HUES48 (cell line): Measurements from ENCODE around the gene ZBTB20.
"Not testable (repeated sequence)": the region's sequence is repeated elsewhere in the genome, so short reads cannot be mapped to it uniquely, and the experiment has no call there.

Experiments used
- H3K27ac ChIP-seq: one replicate; pipeline ENCODE4 v1.7.0; 2013; ENCODE audit warnings: low read depth, low read length, inconsistent platforms
- H3K27me3 ChIP-seq: 2 replicates; pipeline ENCODE4 v1.6.1; 2013; ENCODE audit warnings: mild to moderate bottlenecking, low read length; ENCODE audit not compliant: control insufficient read depth, insufficient read depth
- H3K36me3 ChIP-seq: 2 replicates; pipeline ENCODE4 v1.6.1; 2013; ENCODE audit warnings: low read length; ENCODE audit not compliant: control insufficient read depth, insufficient read depth
- H3K4me1 ChIP-seq: 2 replicates; pipeline ENCODE4 v1.6.1; 2013; ENCODE audit warnings: mild to moderate bottlenecking, low read length; ENCODE audit not compliant: control insufficient read depth, insufficient read depth
- H3K4me3 ChIP-seq: 2 replicates; pipeline ENCODE4 v1.5.1; 2013; ENCODE audit warnings: mild to moderate bottlenecking, low read depth, low read length
- H3K9ac ChIP-seq: 2 replicates; pipeline ENCODE4 v1.6.1; 2013; ENCODE audit warnings: mild to moderate bottlenecking, low read depth, low read length, moderate library complexity
- H3K9me3 ChIP-seq: 2 replicates; pipeline ENCODE4 v1.6.1; 2013; ENCODE audit warnings: low read length; ENCODE audit not compliant: control insufficient read depth, insufficient read depth

Gene ZBTB20

DNA sequence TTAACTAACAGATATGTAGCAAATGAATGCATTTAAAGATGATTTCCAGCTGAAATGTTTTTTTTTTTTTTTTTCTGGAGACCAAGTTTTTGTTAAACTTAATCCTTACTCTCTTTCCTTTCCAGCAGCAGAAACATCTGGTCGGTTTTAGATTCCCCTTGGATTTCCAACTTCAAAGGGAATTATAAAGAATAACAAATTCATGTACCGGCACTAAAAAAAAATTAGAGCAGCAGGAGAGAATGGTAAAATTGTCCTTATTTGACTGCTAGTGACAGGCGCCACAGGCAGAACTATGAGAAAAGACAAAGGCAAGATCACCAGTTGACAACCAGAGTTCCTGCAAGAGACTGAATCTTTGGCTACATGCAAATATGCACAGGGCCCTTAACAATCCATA is 459.9 kb downstream of the ZBTB20 start:
- Histone ChIP-seq H3K27me3 (no peaks in the 10 kb centered on the region), H3K4me1 (peaks cover 17% of the 10 kb centered on the region), H3K9ac (no peak overlapping the region), H3K36me3 (no peaks in the 10 kb centered on the region), H3K4me3 (no peak overlapping the region), H3K9me3 (no peaks in the 10 kb centered on the region), H3K27ac (no peak overlapping the region)

DNA sequence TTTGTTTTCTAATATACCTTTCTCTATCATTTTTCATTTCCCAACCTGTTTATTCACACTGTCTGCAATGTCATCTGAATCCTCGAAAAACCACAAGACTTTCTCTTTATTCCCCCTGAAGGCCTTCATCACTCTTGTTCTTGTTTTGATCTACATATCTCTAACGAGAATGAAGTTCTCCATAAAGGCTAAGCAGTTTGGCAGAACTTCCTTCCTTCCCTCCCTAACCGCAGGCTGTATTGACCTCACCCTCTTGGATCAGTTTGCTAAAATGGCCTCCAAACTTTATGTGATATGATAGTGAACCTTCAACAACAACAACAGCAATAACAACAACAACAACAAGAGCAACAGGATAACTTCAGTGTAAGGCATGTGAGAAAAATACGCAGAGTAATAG is 460.5 kb downstream of the ZBTB20 start:
- Histone ChIP-seq H3K4me1 (peaks cover 17% of the 10 kb centered on the region), H3K27me3 (no peaks in the 10 kb centered on the region), H3K4me3 (no peak overlapping the region), H3K27ac (no peak overlapping the region), H3K36me3 (no peaks in the 10 kb centered on the region), H3K9me3 (no peaks in the 10 kb centered on the region), H3K9ac (no peak overlapping the region)

DNA sequence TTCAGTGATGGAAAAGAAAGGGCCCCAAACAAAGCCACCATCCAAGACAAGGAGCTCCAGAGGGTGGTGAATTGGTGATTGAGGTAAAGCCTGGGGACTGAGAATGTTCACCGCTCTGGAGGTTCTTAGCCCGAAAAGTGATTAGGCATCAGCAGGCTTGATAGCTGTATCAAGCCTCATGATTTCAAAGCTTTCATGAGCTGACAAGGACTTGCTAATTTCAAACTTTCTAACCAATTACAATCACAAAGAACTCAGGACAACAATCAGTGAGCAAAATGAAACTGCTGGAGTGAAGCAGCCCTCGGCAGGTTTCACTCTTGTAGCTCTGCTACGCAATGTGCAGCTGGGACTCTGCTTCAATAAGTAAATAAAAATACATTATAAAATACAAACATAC is 461.9 kb downstream of the ZBTB20 start:
- no peak overlapping the region for H3K9ac ChIP-seq
- H3K36me3 ChIP-seq: no peaks in the 10 kb centered on the region
- H3K27me3 ChIP-seq: no peaks in the 10 kb centered on the region
- peaks cover 17% of the 10 kb centered on the region for H3K4me1 ChIP-seq
- no peaks in the 10 kb centered on the region for H3K9me3 ChIP-seq
- H3K27ac ChIP-seq: no peak overlapping the region
- no peak overlapping the region for H3K4me3 ChIP-seq

DNA sequence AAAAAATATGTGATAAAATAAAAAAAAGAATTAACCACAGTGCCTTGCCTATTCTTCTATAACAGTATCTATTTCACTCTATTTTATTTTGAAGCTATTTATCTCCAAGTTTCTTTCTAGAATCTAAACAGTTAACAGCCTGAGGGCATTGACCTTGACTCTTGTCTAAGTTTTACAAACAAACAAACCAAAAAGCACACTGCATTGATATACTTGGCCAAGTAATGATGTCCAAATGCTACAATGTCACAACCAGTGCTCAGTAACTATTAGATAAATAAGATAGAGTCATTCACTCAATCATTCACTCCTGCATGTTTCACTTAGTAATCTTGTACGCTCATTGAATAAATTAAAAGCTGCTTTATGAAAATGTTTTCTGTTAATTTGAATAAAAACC is 466.8 kb downstream of the ZBTB20 start:
- Histone ChIP-seq H3K36me3 (no peaks in the 10 kb centered on the region), H3K27ac (no peak overlapping the region), H3K9me3 (no peaks in the 10 kb centered on the region; the same call in 1 of the 2 replicates), H3K27me3 (no peaks in the 10 kb centered on the region), H3K4me1 (peaks cover 4% of the 10 kb centered on the region), H3K4me3 (no peak overlapping the region), H3K9ac (no peak overlapping the region)

DNA sequence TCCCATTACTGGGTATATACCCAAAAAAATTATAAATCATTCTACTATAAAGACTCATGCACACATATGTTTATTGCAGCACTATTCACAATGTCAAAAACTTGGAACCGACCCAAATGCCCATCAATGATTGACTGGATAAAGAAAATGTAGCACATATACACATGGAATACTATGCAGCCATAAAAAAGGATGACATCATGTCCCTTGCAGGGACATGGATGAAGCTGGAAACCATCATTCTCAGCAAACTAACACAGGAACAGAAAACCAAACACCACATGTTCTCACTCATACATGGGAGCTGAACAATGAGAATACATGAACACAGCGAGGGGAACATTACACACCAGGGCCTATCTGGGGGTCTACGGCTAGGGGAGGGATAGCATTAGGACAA is 467.3 kb downstream of the ZBTB20 start:
- H3K4me1 ChIP-seq, H3K36me3 ChIP-seq, H3K9me3 ChIP-seq, H3K4me3 ChIP-seq, H3K27ac ChIP-seq, H3K9ac ChIP-seq, H3K27me3 ChIP-seq: not testable (repeated sequence)

DNA sequence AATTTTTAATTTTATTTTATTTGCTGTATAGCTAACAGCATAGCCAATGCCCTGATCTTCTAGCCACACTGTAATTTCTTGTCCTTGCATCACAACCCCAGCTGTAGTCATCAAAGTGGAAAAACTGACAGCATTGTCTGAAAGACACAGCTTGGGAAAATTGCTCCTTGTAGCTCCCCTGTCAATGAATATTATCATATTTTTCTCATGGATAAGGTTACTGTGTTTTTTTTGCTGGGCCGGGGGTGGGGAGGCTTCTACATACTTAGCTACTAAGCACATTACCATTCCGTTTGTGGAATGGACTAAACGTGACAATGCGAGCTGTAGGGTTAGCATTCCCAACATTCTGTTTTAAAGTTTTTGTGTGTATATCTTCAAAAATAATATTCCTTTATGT is 472.0 kb downstream of the ZBTB20 start:
- H3K4me1 ChIP-seq: peaks cover 30% of the 10 kb centered on the region
- no peaks in the 10 kb centered on the region for H3K27me3 ChIP-seq
- H3K4me3 ChIP-seq: no peak overlapping the region
- no peaks in the 10 kb centered on the region for H3K36me3 ChIP-seq
- no peaks in the 10 kb centered on the region; the same call in 1 of the 2 replicates for H3K9me3 ChIP-seq
- no peak overlapping the region for H3K9ac ChIP-seq
- no peak overlapping the region for H3K27ac ChIP-seq

DNA sequence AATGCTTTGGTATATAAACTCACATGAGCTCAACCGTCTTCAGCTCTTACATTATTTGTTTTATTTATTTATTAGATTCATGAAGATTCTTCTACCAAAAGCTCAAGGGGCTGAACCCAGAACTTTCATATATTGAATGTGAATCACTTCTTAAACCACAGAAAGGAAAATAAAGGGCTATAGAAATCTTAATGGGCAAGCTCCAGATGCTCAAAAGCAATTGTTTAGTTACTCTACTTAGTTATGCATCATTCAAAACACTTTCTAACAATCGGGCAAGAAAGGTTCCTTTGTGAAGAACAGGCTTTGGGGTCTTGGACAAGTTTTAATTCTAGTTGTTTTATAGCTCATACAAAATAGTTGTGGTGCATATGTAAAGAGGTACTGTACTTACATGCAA is 473.1 kb downstream of the ZBTB20 start:
- H3K9me3 ChIP-seq: no peaks in the 10 kb centered on the region; the same call in 1 of the 2 replicates

DNA sequence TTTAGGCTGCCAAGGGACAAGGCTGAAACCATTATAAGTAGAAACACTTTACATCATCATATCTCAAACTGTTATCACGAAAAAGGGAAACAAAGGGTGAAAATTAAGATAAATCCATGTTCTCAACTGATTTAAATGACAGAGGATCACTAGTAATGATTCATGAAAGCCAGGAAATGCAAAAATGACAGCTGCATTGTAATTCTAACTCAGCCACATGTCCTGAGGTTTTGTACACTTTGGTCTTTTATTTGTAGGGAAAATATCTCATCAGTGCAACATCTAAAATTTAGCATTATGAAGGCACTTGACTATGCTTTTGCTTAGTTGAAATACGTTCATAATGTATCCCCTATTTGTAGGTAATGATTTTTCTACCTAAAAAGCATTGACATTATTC is 473.6 kb downstream of the ZBTB20 start:
- Histone ChIP-seq H3K9ac (no peak overlapping the region), H3K27me3 (no peaks in the 10 kb centered on the region), H3K27ac (peak overlapping the region; percentile 63), H3K4me3 (0 out of 2 replicates have a peak overlapping the region, but pooled peaks have one; percentile 27), H3K9me3 (no peaks in the 10 kb centered on the region; the same call in 1 of the 2 replicates), H3K36me3 (no peaks in the 10 kb centered on the region), H3K4me1 (peaks cover 30% of the 10 kb centered on the region)

More for the DNA sequence above, 473.1 kb downstream of the ZBTB20 start:
- no peak overlapping the region for H3K4me3 ChIP-seq
- peaks cover 30% of the 10 kb centered on the region for H3K4me1 ChIP-seq
- H3K36me3 ChIP-seq: no peaks in the 10 kb centered on the region
- H3K27ac ChIP-seq: peak overlapping the region; percentile 63
- H3K27me3 ChIP-seq: no peaks in the 10 kb centered on the region
- no peak overlapping the region for H3K9ac ChIP-seq

DNA sequence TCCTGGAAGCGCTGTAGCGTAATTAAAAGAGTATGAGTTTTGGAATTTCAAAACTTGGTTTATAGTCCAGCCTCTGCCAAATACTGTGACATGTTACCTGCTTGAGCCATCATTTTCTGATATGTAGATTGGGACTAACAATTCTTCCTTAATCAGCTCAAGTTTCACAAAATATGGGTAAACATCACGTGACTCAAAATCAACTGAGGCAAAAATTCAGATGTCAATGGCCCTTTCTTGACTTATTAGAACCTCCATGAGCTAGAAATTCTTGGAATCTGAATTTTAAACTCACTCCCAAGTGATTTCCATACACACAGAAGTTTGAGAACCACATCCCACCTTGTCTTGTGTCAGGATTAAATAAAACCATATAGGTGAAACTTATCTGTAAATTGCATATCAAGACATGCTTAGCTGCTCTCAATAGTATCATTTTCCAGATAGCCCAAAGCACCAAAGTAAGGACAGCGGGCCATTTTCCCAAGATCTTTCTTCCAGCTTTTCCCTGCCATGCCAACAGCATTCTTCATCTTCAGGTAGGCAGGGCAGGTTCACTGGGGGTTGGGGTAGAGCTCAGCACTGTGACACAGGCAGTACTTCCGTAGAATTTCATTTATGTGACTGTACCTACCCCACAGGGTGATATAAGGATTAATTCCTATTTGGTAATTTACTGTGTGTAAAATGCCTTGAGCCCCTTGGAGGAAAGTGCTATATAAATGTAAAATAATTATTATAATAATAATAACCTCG is 474.2 kb downstream of the ZBTB20 start:
- Histone ChIP-seq H3K36me3 (no peaks in the 10 kb centered on the region), H3K4me3 (0 out of 2 replicates have a peak overlapping the region, but pooled peaks have one; percentile 27), H3K27me3 (no peaks in the 10 kb centered on the region), H3K4me1 (peaks cover 30% of the 10 kb centered on the region), H3K27ac (peak overlapping the region; percentile 32), H3K9ac (no peak overlapping the region), H3K9me3 (no peaks in the 10 kb centered on the region; the same call in 1 of the 2 replicates)

DNA sequence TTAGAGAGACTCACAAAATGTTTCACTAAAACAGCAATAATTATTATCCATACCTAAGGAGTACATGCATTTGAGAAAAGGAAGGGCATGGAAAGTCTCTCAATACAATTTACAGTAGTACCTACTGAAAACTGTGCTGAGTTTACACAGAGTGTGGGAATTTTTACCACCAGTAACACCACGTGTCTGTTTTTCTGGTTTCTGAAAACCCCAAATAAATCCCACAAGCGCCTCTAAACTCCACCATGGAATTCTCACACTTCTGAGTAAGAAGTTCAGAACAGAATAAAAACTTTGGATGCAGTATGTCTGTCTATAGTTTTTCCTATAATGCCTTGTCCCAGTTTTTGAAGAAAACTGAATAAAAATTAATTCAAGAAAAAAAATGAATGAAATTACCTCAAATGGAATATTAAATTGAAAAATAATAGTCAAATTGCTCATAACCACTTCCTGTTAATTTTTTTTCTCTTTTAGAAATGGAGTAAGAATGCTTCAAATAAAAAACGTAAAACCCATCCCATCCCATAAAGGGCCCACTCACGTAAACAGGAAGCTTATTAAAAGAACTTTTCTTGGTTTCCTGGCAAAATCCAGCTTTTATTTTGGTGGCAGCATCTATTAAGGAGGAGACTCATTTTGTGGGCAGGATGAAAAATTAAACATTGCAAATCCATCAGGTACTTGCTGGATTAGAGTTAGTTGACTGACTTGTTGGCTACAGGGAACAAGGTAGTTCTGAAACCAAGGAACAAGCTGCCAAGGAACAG is 475.2 kb downstream of the ZBTB20 start:
- H3K27ac ChIP-seq: no peak overlapping the region

DNA sequence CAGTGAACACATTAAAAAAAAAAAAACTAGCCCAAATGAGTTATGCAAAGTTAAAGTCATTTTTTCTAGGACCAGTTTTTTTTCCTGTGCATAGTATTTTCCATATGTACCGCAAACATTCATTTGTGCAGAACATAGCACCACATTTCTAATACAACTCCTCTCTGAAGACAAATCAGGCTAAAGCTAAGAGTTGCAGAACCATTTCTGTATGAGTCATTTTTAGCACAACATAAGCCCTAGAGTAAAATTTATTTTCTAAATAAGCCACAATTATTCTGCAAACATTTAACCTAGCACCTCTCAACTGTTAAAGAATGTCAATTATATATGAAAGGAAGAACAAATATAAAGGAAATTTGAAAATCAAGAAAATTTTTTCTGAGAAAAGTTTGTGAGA is 477.5 kb downstream of the ZBTB20 start:
- Histone ChIP-seq H3K4me1 (peaks cover 30% of the 10 kb centered on the region), H3K36me3 (no peaks in the 10 kb centered on the region), H3K27ac (no peak overlapping the region), H3K4me3 (no peak overlapping the region), H3K27me3 (no peaks in the 10 kb centered on the region), H3K9me3 (no peaks in the 10 kb centered on the region), H3K9ac (no peak overlapping the region)

More for the DNA sequence above, 475.2 kb downstream of the ZBTB20 start:
- Histone ChIP-seq H3K9me3 (no peaks in the 10 kb centered on the region), H3K4me1 (peaks cover 30% of the 10 kb centered on the region), H3K4me3 (no peak overlapping the region), H3K36me3 (no peaks in the 10 kb centered on the region), H3K27me3 (no peaks in the 10 kb centered on the region), H3K9ac (no peak overlapping the region)
